OCI-LY7 (cell line): Measurements from ENCODE around the gene ZNRF1. TPM values are rescaled to one million over a fixed set of nuclear protein-coding genes. Genes with fewer than 3 reads are reported as not detected.

Source experiments
- BruUV-seq: library from RNA; stranded (reverse); fragments of 400-500 nt; replicated peaks from 2 replicates; lab custom pipeline; 2021; lab: Mats Ljungman, UMichigan
- CTCF ChIA-PET: fragments of 300-600 bp; sonication (Branson Sonifier 250); formaldehyde crosslinking; loops from one replicate; lab custom pipeline; 2022; ENCODE audit warnings: antibody characterized with exemption; ENCODE audit not compliant: unreplicated experiment; lab: Charles Lee
- POLR2A ChIA-PET: fragments of 300-600 bp; sonication (Branson Sonifier 250); formaldehyde crosslinking; loops from one replicate; lab custom pipeline; 2022; ENCODE audit warnings: antibody characterized with exemption; lab: Charles Lee
- DNase-seq: peaks from one replicate; pipeline ENCODE4 v3.0.0-alpha.2; 2015; ENCODE audit warnings: low spot score
- H2AFZ ChIP-seq: fragments of 200-600 bp; sonication (generic), shearing (Covaris generic); 2 replicates; pipeline ENCODE4 v1.6.1; 2014; ENCODE audit warnings: mild to moderate bottlenecking, antibody characterized with exemption, low read length, moderate library complexity
- H3K27ac ChIP-seq: fragments of 200-600 bp; sonication (generic); 2 replicates; pipeline ENCODE4 v1.5.1; 2014; ENCODE audit warnings: mixed run types, low read depth, mild to moderate bottlenecking, moderate library complexity, low read length, inconsistent platforms; ENCODE audit not compliant: poor library complexity, severe bottlenecking
- H3K36me3 ChIP-seq: fragments of 200-600 bp; sonication (generic); 2 replicates; pipeline ENCODE4 v1.6.1; 2014; ENCODE audit warnings: mild to moderate bottlenecking, antibody characterized with exemption, low read length, moderate library complexity, mixed read lengths; ENCODE audit not compliant: insufficient read depth
- H3K4me1 ChIP-seq: fragments of 200-600 bp; sonication (generic); 2 replicates; pipeline ENCODE4 v1.5.1; 2014; ENCODE audit warnings: mild to moderate bottlenecking, low read length; ENCODE audit not compliant: insufficient read depth, poor library complexity, severe bottlenecking
- H3K4me2 ChIP-seq: fragments of 200-600 bp; sonication (generic); 2 replicates; pipeline ENCODE4 v1.6.1; 2014; ENCODE audit warnings: mild to moderate bottlenecking, low read length
- H3K4me3 ChIP-seq: fragments of 200-600 bp; sonication (generic); 2 replicates; pipeline ENCODE4 v1.5.1; 2014; ENCODE audit warnings: mild to moderate bottlenecking, low read depth, low read length; ENCODE audit not compliant: poor library complexity, severe bottlenecking
- H3K79me2 ChIP-seq: fragments of 200-600 bp; sonication (generic); 2 replicates; pipeline ENCODE4 v1.6.1; 2016; ENCODE audit warnings: low read depth, mild to moderate bottlenecking, low read length, moderate library complexity, mixed read lengths; ENCODE audit not compliant: insufficient read depth
- H3K9me2 ChIP-seq: fragments of 200-600 bp; sonication (generic); 2 replicates; pipeline ENCODE4 v1.6.1; 2016; ENCODE audit warnings: mild to moderate bottlenecking, low read length, mixed read lengths; ENCODE audit not compliant: insufficient read depth
- H3K9me3 ChIP-seq: fragments of 200-600 bp; sonication (generic); 2 replicates; pipeline ENCODE4 v1.6.1; 2014; ENCODE audit warnings: mild to moderate bottlenecking, mixed run types, low read length, mixed read lengths
- H4K20me1 ChIP-seq: fragments of 200-600 bp; sonication (generic); 2 replicates; pipeline ENCODE4 v1.6.1; 2014; ENCODE audit warnings: mild to moderate bottlenecking, antibody characterized with exemption, low read length, moderate library complexity, mixed read lengths; ENCODE audit not compliant: insufficient read depth
- EZH2phosphoT487 ChIP-seq: fragments of 200-600 bp; sonication (generic); IDR thresholded peaks from 2 replicates; pipeline ENCODE4 v1.6.1; 2018; ENCODE audit warnings: low read depth, borderline replicate concordance, mild to moderate bottlenecking, mixed run types, antibody characterized with exemption, low read length, moderate library complexity, mixed read lengths
- intact Hi-C: fragments of 100-400 bp; cut with micrococcal nuclease; formaldehyde crosslinking; loops from one replicate; pipeline ENCODE4 v1.10.0; 2022; ENCODE audit not compliant: unreplicated experiment
- total RNA-seq, 2 experiments: library from RNA; depleted of rRNA in 1 of 2; stranded (reverse); fragments of >200 nt in 1 of 2; shearing (Covaris generic) in 1 of 2; gene quantifications; 2 replicates each; pipeline ENCODE4 v1.2.3, GENCODE V29; 2014 to 2022
- TF ChIP-seq, protein P1 (sequence below): fragments of 200-600 bp; sonication (generic); conservative IDR thresholded peaks from 2 replicates; pipeline ENCODE4 v1.5.1; 2014; ENCODE audit warnings: mild to moderate bottlenecking, antibody characterized with exemption, low read length, moderate library complexity, mixed read lengths

ZNRF1 gene
- total RNA-seq, 2 experiments from 2014 or later, result 11.8 to 23.7 TPM

DNA sequence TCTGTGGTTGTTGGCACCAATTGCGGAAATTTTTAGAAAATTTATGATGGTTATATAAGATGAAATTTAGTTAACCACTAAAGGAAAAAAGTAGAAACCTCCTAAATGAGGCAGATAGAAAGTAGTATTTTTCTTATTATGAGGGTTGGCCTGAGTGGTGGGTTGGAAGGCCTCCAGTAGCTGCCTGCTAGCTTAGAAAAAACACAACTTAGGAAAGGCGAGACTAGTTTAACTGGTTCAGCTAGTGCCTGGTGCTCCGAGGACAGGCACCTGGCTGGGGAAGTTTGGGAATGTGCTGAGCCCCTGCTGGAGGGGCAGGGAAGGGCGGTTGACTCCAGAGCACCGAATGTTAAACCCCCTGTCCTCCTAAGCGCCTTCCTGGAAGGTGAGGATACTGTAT is 97.8 kb downstream of the ZNRF1 start:
- no peak for DNase-seq
- H3K4me3 ChIP-seq, result no peak overlapping the region
- H4K20me1 ChIP-seq, result no peaks in the 10 kb centered on the region
- no peak overlapping the region for H3K27ac ChIP-seq
- H3K79me2 ChIP-seq, result no peaks in the 10 kb centered on the region
- H2AFZ ChIP-seq, result no peak overlapping the region
- TF ChIP-seq, protein P1, sequence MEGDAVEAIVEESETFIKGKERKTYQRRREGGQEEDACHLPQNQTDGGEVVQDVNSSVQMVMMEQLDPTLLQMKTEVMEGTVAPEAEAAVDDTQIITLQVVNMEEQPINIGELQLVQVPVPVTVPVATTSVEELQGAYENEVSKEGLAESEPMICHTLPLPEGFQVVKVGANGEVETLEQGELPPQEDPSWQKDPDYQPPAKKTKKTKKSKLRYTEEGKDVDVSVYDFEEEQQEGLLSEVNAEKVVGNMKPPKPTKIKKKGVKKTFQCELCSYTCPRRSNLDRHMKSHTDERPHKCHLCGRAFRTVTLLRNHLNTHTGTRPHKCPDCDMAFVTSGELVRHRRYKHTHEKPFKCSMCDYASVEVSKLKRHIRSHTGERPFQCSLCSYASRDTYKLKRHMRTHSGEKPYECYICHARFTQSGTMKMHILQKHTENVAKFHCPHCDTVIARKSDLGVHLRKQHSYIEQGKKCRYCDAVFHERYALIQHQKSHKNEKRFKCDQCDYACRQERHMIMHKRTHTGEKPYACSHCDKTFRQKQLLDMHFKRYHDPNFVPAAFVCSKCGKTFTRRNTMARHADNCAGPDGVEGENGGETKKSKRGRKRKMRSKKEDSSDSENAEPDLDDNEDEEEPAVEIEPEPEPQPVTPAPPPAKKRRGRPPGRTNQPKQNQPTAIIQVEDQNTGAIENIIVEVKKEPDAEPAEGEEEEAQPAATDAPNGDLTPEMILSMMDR, result 0 out of 2 replicates have a peak, but pooled peaks have one; percentile 19
- no peak for TF ChIP-seq EZH2phosphoT487
- no peaks in the 10 kb centered on the region for H3K36me3 ChIP-seq
- H3K9me2 ChIP-seq, result no peaks in the 10 kb centered on the region
- BruUV-seq, result no TSS peak
- POLR2A ChIA-PET, result interaction anchor here (0.8 to 2.0 kb wide), 2 partner anchors 11 to 45 kb away, joined by 3 to 6 read pairs; no protein-coding TSS in a partner anchor
- no peaks in the 10 kb centered on the region for H3K9me3 ChIP-seq
- H3K4me1 ChIP-seq, result peaks cover 24% of the 10 kb centered on the region
- H3K4me2 ChIP-seq, result no peak overlapping the region
- intact Hi-C loops, result no loop called here
- CTCF ChIA-PET, result interaction anchor here (1.1 kb wide), 1 partner anchor 9 kb away, joined by 5 read pairs; no protein-coding TSS in a partner anchor

DNA sequence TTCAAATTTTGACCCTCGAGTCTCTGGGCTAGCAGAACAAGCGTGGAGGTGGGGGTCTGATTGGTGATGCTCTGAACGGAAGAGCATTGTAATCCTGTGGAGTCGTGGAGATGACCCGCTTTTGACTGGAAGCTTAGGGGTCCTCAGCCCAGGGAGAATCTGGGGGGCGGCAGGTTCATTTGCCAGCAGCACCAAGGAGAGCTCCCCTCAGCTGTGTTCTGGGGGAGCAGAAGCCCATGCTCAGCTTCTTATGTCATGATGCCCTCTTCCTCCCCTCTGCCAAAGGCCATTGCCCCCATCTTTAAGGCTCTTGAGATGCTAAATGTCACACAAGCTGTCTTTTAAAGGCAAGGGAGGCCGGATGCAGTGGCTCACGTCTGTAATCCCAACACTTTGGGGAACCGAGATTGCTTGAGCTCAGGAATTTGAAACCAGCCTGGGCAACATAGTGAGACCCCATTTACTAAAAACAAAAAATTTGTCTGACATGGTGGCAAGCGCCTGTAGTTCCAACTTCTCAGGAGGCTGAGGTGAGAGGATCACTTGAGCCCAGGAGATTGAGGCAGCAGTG is 98.5 kb downstream of the ZNRF1 start:
- ChIA-PET CTCF (interaction anchor here (1.1 kb wide), 1 partner anchor 8 kb away, joined by 5 read pairs; no protein-coding TSS in a partner anchor), POLR2A (interaction anchor here (2.0 kb wide), 1 partner anchor 12 kb away, joined by 6 read pairs; no protein-coding TSS in a partner anchor)
- BruUV-seq, result no TSS peak
- Histone ChIP-seq H3K27ac (no peak overlapping the region), H3K79me2 (no peaks in the 10 kb centered on the region), H2AFZ (no peak overlapping the region), H3K4me3 (no peak overlapping the region), H3K9me3 (no peaks in the 10 kb centered on the region), H3K4me1 (peaks cover 24% of the 10 kb centered on the region), H3K4me2 (no peak overlapping the region), H3K9me2 (no peaks in the 10 kb centered on the region), H3K36me3 (no peaks in the 10 kb centered on the region), H4K20me1 (no peaks in the 10 kb centered on the region)
- no peak for TF ChIP-seq EZH2phosphoT487
- TF ChIP-seq, protein P1, result no peak
- intact Hi-C loops, result no loop called here
- no peak for DNase-seq
